ENCODE measurements around the gene CORIN. TPM values are rescaled to one million over a fixed set of nuclear protein-coding genes. Genes with fewer than 3 reads are reported as not detected.

The CORIN gene
- total and polyA plus RNA-seq, 12 donors, result 0.10 to 1.1 (median 0.41) TPM; not detected in 2

GRCh38 chr4:47705326-47705981 lies 132.4 kb downstream of the CORIN start:
- Histone ChIP-seq H3K27ac (no peak overlapping the region), H3K27me3 (peaks cover 11% of the 10 kb centered on the region), H3K9me3 (replicated peaks in 1 of 3) (no peaks in the 10 kb centered on the region), H3K4me1 (replicated peaks in 1 of 2) (no peaks in the 10 kb centered on the region), H3K36me3 (replicated peaks in 1 of 2) (no peaks in the 10 kb centered on the region), H3K4me3 (no peak overlapping the region)
- 41 to 50% (median 46%) methylated on average over 7 of the region's 7 CpGs for WGBS, 4 donors
- TF ChIP-seq CTCF (IDR thresholded peaks at IDR 0.05) (no peak), POLR2A (IDR thresholded peaks at IDR 0.05) (no peak)
- intact Hi-C loops (cut with DNase I), result no loop called here
- no peak for DNase-seq

DNA sequence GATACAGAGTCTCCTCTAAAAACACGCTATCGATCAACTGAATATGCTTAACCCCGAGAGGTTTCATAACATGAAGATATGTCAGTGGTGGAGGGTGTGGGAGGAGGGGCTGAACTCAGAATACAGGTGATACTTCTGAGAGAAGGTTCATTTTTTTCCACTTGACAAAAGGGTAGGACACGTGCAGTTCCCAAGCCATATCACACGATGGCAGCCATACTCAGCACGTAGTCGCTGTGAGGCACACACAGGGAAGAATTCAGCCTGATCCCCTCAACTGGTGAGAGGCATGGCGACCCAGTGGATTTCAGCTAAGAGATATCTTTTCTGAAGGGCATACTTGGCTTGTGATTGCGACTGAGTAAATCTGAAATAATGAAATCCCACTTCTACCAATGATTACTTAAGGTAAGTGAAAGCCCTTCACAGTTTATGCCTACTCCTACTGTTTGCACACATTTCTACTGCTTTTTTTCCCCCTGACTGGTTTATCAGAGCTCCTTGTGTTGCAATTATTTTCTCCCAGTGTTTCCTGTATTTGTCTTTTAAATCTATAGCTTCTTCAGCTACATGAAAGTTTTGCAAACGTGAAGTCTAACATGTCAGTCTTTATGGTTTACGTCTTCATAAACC lies 133.1 kb downstream of the CORIN start:
- Histone ChIP-seq H3K36me3 (replicated peaks in 1 of 2) (no peaks in the 10 kb centered on the region), H3K9me3 (replicated peaks in 1 of 3) (no peaks in the 10 kb centered on the region), H3K27ac (no peak overlapping the region), H3K4me1 (replicated peaks in 1 of 2) (no peaks in the 10 kb centered on the region), H3K4me3 (no peak overlapping the region), H3K27me3 (peaks cover 11% of the 10 kb centered on the region)
- intact Hi-C loops (cut with DNase I), result no loop called here
- 43 to 53% (median 46%) methylated on average over 9 to 11 of the region's 11 CpGs for WGBS, 4 donors
- peak in 2 of 6 experiments; percentile 19 to 25 for TF ChIP-seq CTCF (IDR thresholded peaks at IDR 0.05)
- TF ChIP-seq POLR2A (IDR thresholded peaks at IDR 0.05), result no peak
- DNase-seq, result peak in 4 of 7 donors; percentile 4 to 60 (median 16)

DNA sequence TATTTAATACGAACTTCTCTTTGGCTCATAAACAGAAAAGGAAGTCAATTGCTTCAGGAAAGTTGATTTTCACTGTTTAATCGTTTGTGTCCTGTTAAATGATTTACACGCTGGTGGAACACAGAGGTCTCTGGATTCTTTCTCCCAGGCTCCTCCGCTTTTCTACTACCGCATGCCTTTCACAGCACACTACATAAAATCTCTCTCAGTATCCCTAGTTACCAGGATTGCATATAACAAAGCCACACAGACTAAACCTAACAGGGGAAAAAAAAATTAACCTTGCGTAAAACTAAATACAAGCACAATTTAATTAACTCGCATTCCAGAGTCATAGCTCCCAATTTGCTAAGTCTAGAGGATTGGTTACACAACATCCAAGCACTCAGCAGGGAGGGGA lies 133.9 kb downstream of the CORIN start:
- no peaks in the 10 kb centered on the region for H3K9me3 ChIP-seq (replicated peaks in 1 of 3)
- TF ChIP-seq POLR2A (IDR thresholded peaks at IDR 0.05), result no peak
- no peak for TF ChIP-seq CTCF (IDR thresholded peaks at IDR 0.05)
- H3K4me3 ChIP-seq, result no peak overlapping the region
- no peak for DNase-seq
- no peaks in the 10 kb centered on the region for H3K36me3 ChIP-seq (replicated peaks in 1 of 2)
- H3K27me3 ChIP-seq, result peaks cover 11% of the 10 kb centered on the region
- intact Hi-C loops (cut with DNase I), result no loop called here
- H3K4me1 ChIP-seq (replicated peaks in 1 of 2), result no peaks in the 10 kb centered on the region
- H3K27ac ChIP-seq, result no peak overlapping the region
- WGBS, 4 donors, result 67 to 70% (median 68%) methylated on average over 7 of the region's 7 CpGs

- no peak for TF ChIP-seq CTCF (IDR thresholded peaks at IDR 0.05)
- TF ChIP-seq POLR2A (IDR thresholded peaks at IDR 0.05), result no peak
- H3K36me3 ChIP-seq (replicated peaks in 1 of 2), result no peaks in the 10 kb centered on the region
- intact Hi-C loops (cut with DNase I), result no loop called here
- DNase-seq, result no peak
- H3K4me1 ChIP-seq (replicated peaks in 1 of 2), result no peaks in the 10 kb centered on the region
- no peak overlapping the region for H3K27ac ChIP-seq
- peaks cover 18% of the 10 kb centered on the region for H3K27me3 ChIP-seq
- H3K9me3 ChIP-seq (replicated peaks in 1 of 3), result no peaks in the 10 kb centered on the region
- H3K4me3 ChIP-seq, result no peak overlapping the region
- WGBS, 4 donors, result 66 to 80% (median 69%) methylated on average over 5 of the region's 5 CpGs
Measured at GRCh38 chr4:47703008-47703407, 134.9 kb downstream of the CORIN start.
